Astrocyte of the spinal cord (primary cell): ENCODE measurements around the gene ARHGEF33.

ENCODE experiments used
- DNase-seq: peaks from one replicate; pipeline ENCODE4 v3.0.0; 2011; ENCODE audit warnings: low read depth, low spot score
- H3K4me3 ChIP-seq: 2 replicates; pipeline ENCODE4 v1.5.1; 2011; ENCODE audit warnings: low read depth, mild to moderate bottlenecking, low read length, moderate library complexity
- CTCF ChIP-seq: IDR thresholded peaks from 2 replicates; pipeline ENCODE4 v1.5.1; 2012; ENCODE audit warnings: low read depth, mild to moderate bottlenecking, low read length, inconsistent platforms
- in situ Hi-C: cut with HindIII; loops from 2 replicates; pipeline ENCODE4 v1.10.0; 2017; ENCODE audit warnings: low sequenced_read_pairs

The ARHGEF33 gene

GRCh38 chr2:38889575-38889974, at the start of gene ARHGEF33:
ARHGEF33 (plus strand) TSS chr2:38889875; CDS start chr2:38919448, 29,573 bp downstream.
- TF ChIP-seq CTCF, result no peak
- in situ Hi-C loops, result no loop called here

DNA sequence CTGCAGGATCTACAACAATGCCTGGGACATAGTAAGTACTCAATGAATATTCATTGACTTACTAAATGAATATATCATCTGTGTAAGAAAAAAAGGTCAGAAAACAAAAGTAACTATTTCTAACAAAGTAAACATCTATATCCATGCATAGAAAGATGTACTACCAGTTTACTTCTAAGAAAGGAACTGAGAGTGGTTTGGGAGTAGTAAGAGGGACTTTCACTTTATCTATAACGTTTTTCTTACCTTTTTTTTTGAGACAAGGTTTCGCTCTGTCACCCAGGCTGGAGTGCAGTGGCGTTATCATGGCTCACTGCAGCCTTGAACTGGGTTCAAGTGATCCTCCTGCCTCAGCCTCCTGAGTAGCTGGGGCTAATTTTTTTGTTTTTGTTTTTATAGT, 39.6 kb upstream of the ARHGEF33 start:
- no peak overlapping the region for H3K4me3 ChIP-seq
- DNase-seq, result no peak
- in situ Hi-C loops, result no loop called here
- no peak for TF ChIP-seq CTCF

More at GRCh38 chr2:38889575-38889974, at the start of gene ARHGEF33:
- no peak for DNase-seq
- H3K4me3 ChIP-seq, result no peak within 1 kb of the TSS

- TF ChIP-seq CTCF, result no peak
- in situ Hi-C loops, result no loop called here
- no peak overlapping the region for H3K4me3 ChIP-seq
- DNase-seq, result no peak
Observed at GRCh38 chr2:38856165-38856564, 33.5 kb upstream of the ARHGEF33 start.

- in situ Hi-C loops, result no loop called here
- DNase-seq, result no peak
- no peak overlapping the region for H3K4me3 ChIP-seq
- TF ChIP-seq CTCF, result no peak
Observed at GRCh38 chr2:38862476-38862875, 27.2 kb upstream of the ARHGEF33 start.

- in situ Hi-C loops, result no loop called here
- DNase-seq, result no peak
- no peak overlapping the region for H3K4me3 ChIP-seq
- TF ChIP-seq CTCF, result no peak
Observed at GRCh38 chr2:38863061-38863695, 26.5 kb upstream of the ARHGEF33 start.

DNA sequence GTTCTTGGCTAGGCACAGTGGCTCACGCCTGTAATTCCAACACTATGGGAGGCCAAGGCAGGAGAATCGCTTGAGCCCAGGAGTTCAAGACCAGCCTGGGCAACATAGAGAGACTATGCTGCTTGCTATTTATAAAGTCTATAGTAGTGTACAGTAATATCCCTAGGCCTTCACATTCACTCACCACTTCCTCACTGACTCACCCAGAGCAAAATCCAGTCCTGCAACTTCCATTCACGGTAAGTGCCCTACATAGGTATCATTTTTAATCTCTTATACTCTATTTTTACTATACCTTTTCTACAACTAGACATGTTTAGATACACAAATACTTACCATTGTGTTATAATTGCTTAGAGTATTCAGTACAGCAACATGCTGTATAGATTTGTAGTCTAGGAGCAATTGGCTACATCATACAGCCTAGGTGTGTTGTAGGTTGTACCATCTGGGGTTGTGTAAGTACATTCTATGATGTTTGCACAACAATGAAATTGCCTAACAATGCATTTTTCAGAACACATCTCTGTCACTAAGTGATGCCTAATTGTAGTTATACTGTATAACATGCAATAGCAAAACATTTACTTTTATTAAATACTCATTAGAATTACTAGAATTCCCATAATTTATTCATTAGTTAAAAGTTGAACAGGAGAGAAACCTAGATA, 22.8 kb upstream of the ARHGEF33 start:
- in situ Hi-C loops, result no loop called here
- DNase-seq, result no peak
- H3K4me3 ChIP-seq, result no peak overlapping the region
- no peak for TF ChIP-seq CTCF
